ENCODE results near the gene HECW1.

DNA sequence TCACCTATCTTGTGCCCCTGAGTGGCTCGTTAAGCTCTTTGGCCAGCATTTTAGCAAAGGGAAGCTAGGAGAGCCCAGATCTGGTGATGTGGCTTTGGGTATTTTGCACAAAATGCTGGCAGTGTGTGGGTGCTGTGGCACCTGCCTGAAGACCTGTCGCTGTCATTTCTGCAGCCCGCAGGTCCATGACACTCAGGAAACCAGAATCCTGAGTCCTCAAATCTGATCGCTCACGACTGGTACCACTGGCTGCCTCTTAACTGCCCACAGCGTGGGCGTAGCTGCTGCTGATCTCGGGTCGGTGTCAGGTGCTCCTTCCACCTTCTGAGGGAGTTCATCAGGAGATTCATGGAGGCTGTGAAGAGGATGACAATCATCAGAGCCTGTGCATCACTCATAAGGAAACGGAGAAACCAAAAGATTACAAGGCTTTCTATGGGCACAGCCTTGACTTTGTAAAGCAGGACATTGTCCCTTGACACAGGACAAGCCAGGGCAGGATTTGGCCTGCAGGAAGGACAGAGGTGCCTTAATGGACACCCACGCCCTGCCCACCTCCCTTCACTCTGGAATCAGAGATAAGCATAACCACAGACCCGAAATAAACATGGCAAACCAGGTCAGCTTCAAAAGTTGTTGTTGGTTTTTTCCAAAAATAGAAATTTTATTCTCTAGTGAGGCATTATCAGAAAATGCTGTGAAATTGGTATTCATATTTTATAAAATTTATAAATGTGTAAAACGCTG lies 399.5 kb downstream of the HECW1 start:
- TF ChIP-seq POLR2AphosphoS5 (IDR thresholded peaks at IDR 0.05; ENCODE audit: borderline replicate concordance, low read depth, low read length) (no peak), EZH2 (IDR thresholded peaks at IDR 0.05) (no peak)

Data from SK-N-MC (cell line).